GM12878 (cell line): ENCODE data around the gene IFNGR2. TPM values are rescaled to one million over a fixed set of nuclear protein-coding genes. Genes with fewer than 3 reads are reported as not detected.

ENCODE experiments used
- CEBPZ ChIP-seq: fragments of 150-350 bp; IDR thresholded peaks from 2 replicates; pipeline ENCODE4 v1.6.1; 2016; ENCODE audit warnings: low read depth, low read length
- E2F4 ChIP-seq: IDR thresholded peaks from 2 replicates; pipeline ENCODE4 v1.6.1; 2012; ENCODE audit warnings: low read depth, low read length, improper control_type of control experiment
- KAT2A ChIP-seq: conservative IDR thresholded peaks from 2 replicates; pipeline ENCODE4 v1.6.1; 2011; ENCODE audit warnings: low read depth, low read length; ENCODE audit not compliant: control insufficient read depth
- NFIC ChIP-seq: IDR thresholded peaks from 2 replicates; pipeline ENCODE4 v1.6.1; 2012; ENCODE audit warnings: low read depth, mild to moderate bottlenecking, inconsistent platforms, low read length, moderate library complexity
- RBBP5 ChIP-seq: fragments of 200-600 bp; sonication (generic); conservative IDR thresholded peaks from 2 replicates; pipeline ENCODE4 v1.6.1; 2016
- SMAD5 ChIP-seq: IDR thresholded peaks from 2 replicates; pipeline ENCODE4 v1.6.1; 2016; ENCODE audit warnings: antibody characterized with exemption, low read depth
- USF2 ChIP-seq: IDR thresholded peaks from 2 replicates; pipeline ENCODE4 v1.6.1; 2011; ENCODE audit warnings: low read depth, low read length, improper control_type of control experiment, borderline replicate concordance
- YY1 ChIP-seq: IDR thresholded peaks from 2 replicates; pipeline ENCODE4 v1.6.1; 2011; ENCODE audit warnings: low read depth, mild to moderate bottlenecking, low read length
- polyA plus RNA-seq, 11 experiments: library from polyadenylated mRNA; depleted of rRNA in 4 of 11; unstranded in 6 of 11; stranded (reverse) in 5 of 11; fragments of >200 nt; fragmentation: Nextera tagmentation in 4 of 11; fragmentation: Illumina TruSeq in 1 of 11; extraction: Ambion mirVana in 4 of 11; extraction: Trizol in 1 of 11; gene quantifications; 1 replicate in 1 of 11; 2 replicates in 10 of 11; pipeline versions ENCODE4 v1.2.1 to v1.2.3, GENCODE V29; 2011 to 2016; ENCODE audit warnings: inconsistent platforms in 2 of 11, missing spikeins in 2 of 11, low read depth in 1 of 11
- total RNA-seq, 4 experiments: library from RNA; depleted of rRNA in 3 of 4; stranded (reverse); fragments of >200 nt in 3 of 4; fragmentation: Illumina TruSeq in 1 of 4; extraction: Trizol in 1 of 4; gene quantifications; 2 replicates each; pipeline versions ENCODE4 v1.2.1 to v1.2.3, GENCODE V29; 2013 to 2021

IFNGR2 gene
- total and polyA plus RNA-seq, 10 of the 15 experiments (the other 5 are each of a cell fraction or from before 2014, with no cell fraction given), result 23.6 to 98.8 (median 77.0) TPM

- TF ChIP-seq E2F4 (no peak), RBBP5 (no peak), NFIC (no peak), YY1 (no peak), KAT2A (no peak), USF2 (no peak), CEBPZ (no peak), SMAD5 (no peak)
Observed at GRCh38 chr21:33373451-33373850, 29.8 kb upstream of the IFNGR2 start (continued).
